HCT116 (cell line): ENCODE results near the gene SHROOM1.

Experiments
- CTCF ChIP-seq, 3 experiments: fragments of 200-600 bp in 1 of 3; sonication (generic) in 1 of 3; IDR thresholded peaks in 2 of 3; conservative IDR thresholded peaks in 1 of 3; 2 replicates each; pipeline ENCODE4 v1.5.1; 2012 to 2017; ENCODE audit warnings: low read depth in 2 of 3, low read length in 2 of 3, antibody characterized with exemption in 1 of 3, borderline replicate concordance in 1 of 3, control low read depth in 1 of 3, mild to moderate bottlenecking in 1 of 3, mixed read lengths in 1 of 3, mixed run types in 1 of 3, moderate library complexity in 1 of 3; ENCODE audit not compliant: insufficient read depth in 1 of 3
- EZH2 ChIP-seq: fragments of 200-600 bp; sonication (generic); IDR thresholded peaks from 2 replicates; pipeline ENCODE4 v1.6.1; 2017; ENCODE audit warnings: antibody characterized with exemption, mixed run types
- MAX ChIP-seq: IDR thresholded peaks from 2 replicates; pipeline ENCODE4 v1.6.1; 2012
- POLR2A ChIP-seq: IDR thresholded peaks from 2 replicates; pipeline ENCODE4 v1.7.0; 2011; ENCODE audit warnings: borderline replicate concordance; ENCODE audit not compliant: insufficient read depth, insufficient read length; ENCODE audit errors: extremely low read depth
- SP1 ChIP-seq: IDR thresholded peaks from 2 replicates; pipeline ENCODE4 v1.6.1; 2012; ENCODE audit warnings: low read depth
- YY1 ChIP-seq: IDR thresholded peaks from 2 replicates; pipeline ENCODE4 v1.6.1; 2011; ENCODE audit warnings: low read length, low read depth, moderate library complexity, mild to moderate bottlenecking; ENCODE audit not compliant: insufficient replicate concordance; ENCODE audit errors: extremely low read depth

- TF ChIP-seq CTCF (IDR thresholded peaks at IDR 0.05 in 2 of 3, conservative IDR thresholded peaks at IDR 0.05 in 1 of 3; ENCODE audit: borderline replicate concordance in 1 of 3, insufficient read depth in 1 of 3, low read depth in 2 of 3, low read length in 2 of 3) (no peak), POLR2A (no peak), EZH2 (no peak), YY1 (no peak), SP1 (no peak), MAX (no peak)
Observed at GRCh38 chr5:132868754-132869153, 38.3 kb upstream of the SHROOM1 start.
